ENCODE data around the gene ZNF146. TPM values are rescaled to one million over a fixed set of nuclear protein-coding genes. Genes with fewer than 3 reads are reported as not detected.
"Not testable (repeated sequence)": the region's sequence is repeated elsewhere in the genome, so short reads cannot be mapped to it uniquely, and the experiment has no call there.

Gene ZNF146
- total RNA-seq, 1 experiment from 2014 or later = 125 TPM

DNA sequence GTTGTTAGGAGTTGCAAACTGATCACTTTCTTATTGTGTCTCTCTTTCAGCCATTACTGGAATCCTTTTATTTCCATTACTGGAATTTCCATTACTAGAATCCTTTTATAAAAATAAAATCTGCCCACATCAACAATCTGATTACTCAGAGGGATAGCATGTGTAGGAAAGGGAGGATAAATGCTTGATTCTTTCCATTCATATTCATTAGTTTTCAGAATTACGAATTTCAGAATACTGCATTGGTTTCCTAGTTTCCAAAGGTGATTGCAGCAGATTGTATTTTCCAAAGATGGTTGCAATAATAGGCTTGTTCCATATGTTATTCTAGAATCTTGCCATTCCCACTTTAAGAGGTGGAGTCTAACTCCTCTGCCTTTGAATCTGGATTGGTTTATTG, 37.1 kb downstream of the ZNF146 start:
- H3K27me3 ChIP-seq (replicated peaks) = no peaks in the 10 kb centered on the region
- DNase-seq (ENCODE audit: low read depth in 1 of 2, low spot score in 2 of 2) = no peak

DNA sequence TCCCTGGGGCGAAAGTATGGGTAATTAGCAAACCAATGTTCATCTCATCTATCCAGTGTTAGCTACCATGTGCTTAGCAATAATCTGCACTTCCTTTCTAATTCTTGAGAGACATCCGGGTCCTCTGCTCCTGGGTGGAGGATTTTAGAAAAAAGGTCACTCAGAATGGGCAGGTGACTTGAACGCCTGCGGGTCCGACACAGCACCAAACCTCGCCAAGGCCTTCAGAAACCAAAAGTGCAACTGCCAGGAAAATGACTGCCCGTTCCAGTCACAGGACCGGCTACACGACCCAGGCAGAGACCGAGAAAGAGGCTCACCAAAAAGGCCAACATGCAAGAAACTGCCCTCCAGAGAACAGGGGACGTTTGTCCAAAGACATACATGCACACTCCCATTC, 39.9 kb downstream of the ZNF146 start:
- Histone ChIP-seq H3K36me3 (no peaks in the 10 kb centered on the region), H3K27me3 (replicated peaks) (no peaks in the 10 kb centered on the region), H3K4me3 (no peak overlapping the region), H3K9me3 (replicated peaks) (peaks cover 7% of the 10 kb centered on the region; the same call in 1 of the 2 replicates), H3K4me1 (replicated peaks) (no peaks in the 10 kb centered on the region), H3K27ac (no peak overlapping the region)
- DNase-seq (ENCODE audit: low read depth in 1 of 2, low spot score in 2 of 2) = no peak

More for the DNA sequence above, 37.1 kb downstream of the ZNF146 start:
- H3K4me3 ChIP-seq = no peak overlapping the region
- H3K4me1 ChIP-seq (replicated peaks) = no peaks in the 10 kb centered on the region
- no peak overlapping the region for H3K27ac ChIP-seq
- H3K36me3 ChIP-seq = no peaks in the 10 kb centered on the region
- peaks cover 5% of the 10 kb centered on the region; the same call in 1 of the 2 replicates for H3K9me3 ChIP-seq (replicated peaks)

DNA sequence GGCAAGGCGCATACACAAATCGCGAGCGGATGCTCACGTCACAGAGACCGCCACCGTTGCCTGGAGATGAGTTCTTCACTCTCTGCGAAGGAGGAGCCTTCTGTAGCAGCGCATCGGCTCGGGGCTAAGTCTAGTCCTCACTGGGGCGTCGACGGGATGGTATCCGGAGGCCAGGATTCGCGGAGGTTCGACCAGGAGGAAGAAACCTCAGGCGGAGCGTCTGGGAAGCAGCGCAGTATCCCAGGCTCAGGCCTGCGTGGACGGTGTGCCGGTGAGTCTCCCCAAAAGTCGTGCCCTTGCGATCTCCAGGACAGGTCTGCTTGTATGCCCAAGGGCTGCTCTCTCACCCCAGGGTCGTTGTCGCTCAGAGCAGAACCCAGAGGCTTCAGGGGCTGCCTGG, 40.4 kb downstream of the ZNF146 start:
- Histone ChIP-seq H3K27ac (no peak overlapping the region), H3K4me3 (no peak overlapping the region), H3K4me1 (replicated peaks) (no peaks in the 10 kb centered on the region), H3K36me3 (no peaks in the 10 kb centered on the region), H3K9me3 (replicated peaks) (peaks cover 7% of the 10 kb centered on the region; the same call in 1 of the 2 replicates), H3K27me3 (replicated peaks) (no peaks in the 10 kb centered on the region)
- DNase-seq (ENCODE audit: low read depth in 1 of 2, low spot score in 2 of 2) = no peak

DNA sequence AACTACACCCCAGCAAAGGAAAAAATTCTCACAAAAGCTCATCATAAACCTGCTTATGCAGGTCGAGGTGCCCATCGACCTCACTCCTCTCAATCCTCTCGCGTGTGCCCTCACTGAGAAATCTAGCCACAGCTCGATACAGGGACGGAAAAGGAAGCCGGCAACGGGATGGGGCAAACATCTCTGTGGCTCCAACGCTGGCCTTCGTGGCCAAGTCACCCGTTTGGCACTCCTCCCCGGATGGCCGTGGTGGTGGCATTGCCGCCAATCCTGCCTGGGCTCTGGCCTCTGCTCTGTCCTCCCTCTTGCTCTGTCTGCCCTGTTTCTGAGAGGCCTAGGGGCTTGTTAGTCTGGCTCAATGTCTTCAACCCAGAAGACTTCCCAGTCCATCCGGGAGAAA, 41.2 kb downstream of the ZNF146 start:
- H3K27ac ChIP-seq = no peak overlapping the region
- no peak overlapping the region for H3K4me3 ChIP-seq
- H3K27me3 ChIP-seq (replicated peaks) = no peaks in the 10 kb centered on the region
- DNase-seq (ENCODE audit: low read depth in 1 of 2, low spot score in 2 of 2) = no peak
- H3K9me3 ChIP-seq (replicated peaks) = peaks cover 7% of the 10 kb centered on the region; the same call in 1 of the 2 replicates
- no peaks in the 10 kb centered on the region for H3K36me3 ChIP-seq
- no peaks in the 10 kb centered on the region for H3K4me1 ChIP-seq (replicated peaks)

DNA sequence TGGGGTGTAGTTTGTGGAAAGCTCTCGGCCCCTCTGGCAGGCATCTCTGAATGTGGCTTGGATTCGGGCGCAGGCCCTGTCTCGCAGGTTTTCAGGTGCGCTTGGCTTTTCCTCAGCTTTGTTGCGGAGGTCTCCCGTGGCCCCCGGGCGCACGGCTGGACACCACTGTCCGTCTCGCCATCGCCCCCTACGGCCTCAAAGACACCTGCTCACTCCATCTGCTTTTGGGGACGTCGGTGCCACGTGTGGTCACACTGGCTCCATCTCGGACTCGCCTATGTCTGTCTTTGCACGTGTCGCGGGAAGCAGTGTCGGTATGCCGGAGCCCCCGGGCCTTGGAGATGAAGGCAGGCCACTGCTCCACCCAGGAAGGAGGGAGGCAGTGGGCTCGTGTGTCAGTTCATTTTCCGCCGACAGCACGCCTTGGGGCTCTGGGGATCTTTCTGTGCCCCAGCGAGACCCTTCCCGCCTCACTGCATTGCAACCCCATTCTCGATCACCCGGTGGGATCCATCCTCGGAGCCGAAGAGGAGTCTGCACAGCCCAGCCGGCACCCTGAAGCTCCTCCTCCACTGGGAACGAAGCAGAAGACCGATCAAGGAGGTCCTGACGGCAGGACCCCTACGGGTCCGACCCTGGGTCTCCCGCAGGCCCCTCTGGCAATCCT, 42.1 kb downstream of the ZNF146 start:
- H3K4me1 ChIP-seq (replicated peaks) = no peaks in the 10 kb centered on the region
- H3K27me3 ChIP-seq (replicated peaks) = no peaks in the 10 kb centered on the region
- H3K27ac ChIP-seq = no peak overlapping the region
- H3K9me3 ChIP-seq (replicated peaks) = peaks cover 7% of the 10 kb centered on the region; the same call in 1 of the 2 replicates
- no peak for DNase-seq (ENCODE audit: low read depth in 1 of 2, low spot score in 2 of 2)
- no peak overlapping the region for H3K4me3 ChIP-seq
- no peaks in the 10 kb centered on the region for H3K36me3 ChIP-seq

DNA sequence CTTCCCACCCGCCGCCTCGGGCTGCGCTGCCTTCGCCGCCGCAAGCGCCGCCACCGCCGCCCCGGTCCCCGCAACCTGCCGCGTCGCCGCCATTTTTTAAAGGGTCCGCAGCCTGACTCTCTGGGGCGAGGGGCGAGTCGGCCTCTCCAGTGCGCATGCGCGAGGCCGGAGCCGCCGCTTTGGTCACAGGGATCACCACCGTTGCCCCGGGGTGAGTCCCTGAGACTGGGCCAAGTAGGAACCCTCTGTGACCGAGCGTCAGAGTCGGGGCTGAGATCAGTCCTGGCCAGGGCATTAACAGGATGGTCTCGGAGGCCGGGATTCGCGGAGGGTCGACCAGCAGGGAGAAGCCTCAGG, 42.6 kb downstream of the ZNF146 start:
- H3K4me3 ChIP-seq = no peak overlapping the region

DNA sequence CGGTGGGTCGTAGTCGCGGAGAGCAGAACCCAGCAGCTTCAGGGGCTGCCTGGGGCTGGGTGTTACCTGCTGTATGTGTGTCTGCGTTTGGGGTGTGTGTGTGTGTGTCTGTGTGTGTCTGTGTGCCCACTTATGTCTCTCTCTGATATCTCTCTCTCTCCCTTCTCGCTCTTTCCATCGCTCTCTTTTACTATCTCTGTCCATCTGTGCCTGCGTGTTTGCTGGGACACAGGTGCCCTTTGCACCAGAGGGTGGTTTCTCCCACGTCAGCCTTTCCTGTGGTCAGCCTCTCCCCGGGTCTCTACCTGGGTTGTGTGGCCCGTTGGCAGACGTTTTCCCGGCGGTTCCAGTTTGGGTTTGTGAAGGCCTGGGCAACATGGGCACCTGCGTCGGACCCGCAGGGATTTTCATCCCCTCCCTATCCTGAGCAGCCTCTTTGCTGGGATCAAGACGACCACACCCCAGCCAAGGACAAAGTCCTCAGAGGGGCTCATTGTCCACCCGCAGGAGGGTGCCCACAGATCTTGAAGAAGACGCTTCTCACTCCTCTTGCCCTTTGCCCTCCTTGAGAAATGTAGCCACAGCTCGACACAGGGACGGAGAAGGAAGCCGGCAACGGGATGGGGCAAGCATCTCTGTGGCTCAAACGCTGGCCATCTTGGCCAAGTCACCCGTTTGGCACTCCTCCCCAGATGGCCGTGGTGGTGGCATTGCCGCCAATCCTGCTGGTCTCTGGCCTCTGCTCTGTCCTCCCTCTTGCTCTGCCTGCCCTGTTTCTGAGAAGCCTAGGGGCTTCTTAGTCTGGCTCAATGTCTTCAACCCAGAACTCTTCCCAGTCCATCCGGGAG, 43.3 kb downstream of the ZNF146 start:
- Histone ChIP-seq H3K36me3 (no peaks in the 10 kb centered on the region), H3K27ac (no peak overlapping the region), H3K9me3 (replicated peaks) (peaks cover 7% of the 10 kb centered on the region; the same call in 1 of the 2 replicates), H3K4me1 (replicated peaks) (no peaks in the 10 kb centered on the region), H3K4me3 (no peak overlapping the region), H3K27me3 (replicated peaks) (no peaks in the 10 kb centered on the region)
- DNase-seq (ENCODE audit: low read depth in 1 of 2, low spot score in 2 of 2) = no peak

More for the DNA sequence above, 42.6 kb downstream of the ZNF146 start:
- Histone ChIP-seq H3K4me1 (replicated peaks) (no peaks in the 10 kb centered on the region), H3K9me3 (replicated peaks) (peaks cover 7% of the 10 kb centered on the region; the same call in 1 of the 2 replicates), H3K27me3 (replicated peaks) (no peaks in the 10 kb centered on the region), H3K27ac (no peak overlapping the region), H3K36me3 (no peaks in the 10 kb centered on the region)
- DNase-seq (ENCODE audit: low read depth in 1 of 2, low spot score in 2 of 2) = no peak

DNA sequence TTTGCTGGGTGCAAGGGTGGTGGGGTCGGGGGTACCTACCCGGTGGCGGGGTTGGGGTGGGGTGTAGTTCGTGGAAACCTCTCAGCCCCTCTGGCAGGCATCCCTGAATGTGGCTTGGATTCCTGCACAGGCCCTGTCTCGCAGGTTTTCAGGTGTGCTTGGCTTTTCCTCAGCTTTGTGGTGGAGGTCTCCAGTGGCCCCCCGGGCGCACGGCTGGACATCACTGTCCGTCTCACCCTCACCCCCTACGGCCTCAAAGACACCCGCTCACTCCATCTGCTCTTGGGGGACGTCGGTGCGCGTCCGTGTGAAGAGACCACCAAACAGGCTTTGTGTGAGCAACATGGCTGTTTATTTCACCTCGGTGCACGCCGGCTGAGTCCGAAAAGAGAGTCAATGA, 44.3 kb downstream of the ZNF146 start:
- no peak for DNase-seq (ENCODE audit: low read depth in 1 of 2, low spot score in 2 of 2)
- Histone ChIP-seq H3K9me3 (replicated peaks) (peaks cover 5% of the 10 kb centered on the region; the same call in 1 of the 2 replicates), H3K4me1 (replicated peaks) (no peaks in the 10 kb centered on the region), H3K36me3 (no peaks in the 10 kb centered on the region), H3K27me3 (replicated peaks) (no peaks in the 10 kb centered on the region), H3K4me3 (no peak overlapping the region), H3K27ac (no peak overlapping the region)

DNA sequence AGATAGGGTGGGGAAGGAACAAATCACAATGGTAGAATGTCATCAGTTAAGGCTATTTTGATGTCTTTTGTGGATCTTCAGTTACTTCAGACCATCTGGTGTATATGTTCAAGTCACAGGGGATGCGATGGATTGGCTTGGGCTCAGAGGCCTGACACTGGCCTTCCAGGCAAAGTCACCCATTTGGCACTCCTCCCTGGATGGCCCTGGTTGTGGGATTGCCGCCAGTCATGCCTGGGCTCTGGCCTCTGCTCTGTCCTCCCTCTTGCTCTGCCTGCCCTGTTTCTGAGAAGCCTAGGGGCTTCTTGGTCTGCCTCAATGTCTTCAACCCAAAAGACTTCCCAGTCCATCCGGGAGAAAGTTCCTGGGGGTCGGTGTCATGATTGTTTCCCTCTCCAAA, 50.2 kb downstream of the ZNF146 start:
- Histone ChIP-seq H3K4me1 (replicated peaks) (no peaks in the 10 kb centered on the region), H3K4me3 (no peak overlapping the region), H3K36me3 (no peaks in the 10 kb centered on the region), H3K27ac (no peak overlapping the region), H3K27me3 (replicated peaks) (no peaks in the 10 kb centered on the region), H3K9me3 (replicated peaks) (no peaks in the 10 kb centered on the region)
- no peak for DNase-seq (ENCODE audit: low read depth in 1 of 2, low spot score in 2 of 2)

DNA sequence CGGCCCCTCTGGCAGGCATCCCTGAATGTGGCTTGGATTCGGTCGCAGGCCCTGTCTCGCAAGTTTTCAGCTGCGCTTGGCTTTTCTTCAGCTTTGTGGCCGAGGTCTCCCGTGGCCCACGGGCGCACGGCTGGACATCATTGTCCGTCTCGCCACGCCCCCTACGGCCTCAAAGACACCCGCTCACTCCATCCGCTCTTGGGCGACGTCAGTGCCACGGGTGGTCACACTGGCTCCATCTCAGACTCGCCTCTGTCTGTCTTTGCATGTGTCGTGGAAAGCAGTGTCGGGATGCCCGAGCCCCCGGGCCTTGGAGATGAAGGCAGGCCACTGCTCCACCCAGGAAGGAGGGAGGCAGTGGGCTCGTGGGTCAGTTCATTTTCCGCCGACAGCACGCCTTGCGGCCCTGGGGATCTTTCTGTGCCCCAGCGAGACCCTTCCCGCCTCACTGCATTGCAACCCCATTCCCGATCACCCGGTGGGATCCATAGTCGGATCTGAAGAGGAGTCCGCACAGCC, 51.0 kb downstream of the ZNF146 start:
- no peaks in the 10 kb centered on the region for H3K9me3 ChIP-seq (replicated peaks)
- H3K36me3 ChIP-seq = no peaks in the 10 kb centered on the region
- H3K27ac ChIP-seq = no peak overlapping the region
- DNase-seq (ENCODE audit: low read depth in 1 of 2, low spot score in 2 of 2) = no peak
- H3K4me1 ChIP-seq (replicated peaks) = no peaks in the 10 kb centered on the region
- H3K27me3 ChIP-seq (replicated peaks) = no peaks in the 10 kb centered on the region
- no peak overlapping the region for H3K4me3 ChIP-seq

DNA sequence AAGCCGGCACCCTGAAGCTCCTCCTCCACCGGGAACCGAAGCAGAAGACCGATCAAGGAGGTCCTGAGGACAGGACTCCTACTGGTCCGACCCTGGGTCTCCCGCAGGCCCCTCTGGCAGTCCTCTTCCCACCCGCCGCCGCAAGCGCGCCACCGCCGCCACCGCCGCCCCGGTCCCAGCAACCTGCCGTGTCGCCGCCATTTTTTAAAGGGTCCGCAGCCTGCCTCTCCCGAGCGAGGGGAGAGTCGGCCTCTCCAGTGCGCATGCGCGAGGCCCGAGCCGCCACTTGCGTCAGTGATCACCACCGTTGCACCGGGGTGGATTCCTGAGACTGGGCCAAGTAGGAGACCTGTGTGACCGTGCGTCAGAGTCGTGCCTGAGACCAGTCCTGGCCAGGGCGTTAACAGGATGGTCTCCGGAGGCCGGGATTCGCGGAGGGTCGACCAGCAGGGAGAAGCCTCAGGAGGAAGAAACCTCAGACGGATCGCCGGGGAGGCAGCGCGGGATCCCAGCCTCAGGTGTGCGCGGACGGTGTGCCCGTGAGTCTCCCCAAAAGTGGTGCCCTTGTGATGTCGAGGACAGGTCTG, 51.6 kb downstream of the ZNF146 start:
- no peak overlapping the region for H3K4me3 ChIP-seq
- no peak overlapping the region for H3K27ac ChIP-seq
- no peak for DNase-seq (ENCODE audit: low read depth in 1 of 2, low spot score in 2 of 2)
- H3K9me3 ChIP-seq (replicated peaks) = no peaks in the 10 kb centered on the region
- no peaks in the 10 kb centered on the region for H3K27me3 ChIP-seq (replicated peaks)
- no peaks in the 10 kb centered on the region for H3K36me3 ChIP-seq
- no peaks in the 10 kb centered on the region for H3K4me1 ChIP-seq (replicated peaks)

DNA sequence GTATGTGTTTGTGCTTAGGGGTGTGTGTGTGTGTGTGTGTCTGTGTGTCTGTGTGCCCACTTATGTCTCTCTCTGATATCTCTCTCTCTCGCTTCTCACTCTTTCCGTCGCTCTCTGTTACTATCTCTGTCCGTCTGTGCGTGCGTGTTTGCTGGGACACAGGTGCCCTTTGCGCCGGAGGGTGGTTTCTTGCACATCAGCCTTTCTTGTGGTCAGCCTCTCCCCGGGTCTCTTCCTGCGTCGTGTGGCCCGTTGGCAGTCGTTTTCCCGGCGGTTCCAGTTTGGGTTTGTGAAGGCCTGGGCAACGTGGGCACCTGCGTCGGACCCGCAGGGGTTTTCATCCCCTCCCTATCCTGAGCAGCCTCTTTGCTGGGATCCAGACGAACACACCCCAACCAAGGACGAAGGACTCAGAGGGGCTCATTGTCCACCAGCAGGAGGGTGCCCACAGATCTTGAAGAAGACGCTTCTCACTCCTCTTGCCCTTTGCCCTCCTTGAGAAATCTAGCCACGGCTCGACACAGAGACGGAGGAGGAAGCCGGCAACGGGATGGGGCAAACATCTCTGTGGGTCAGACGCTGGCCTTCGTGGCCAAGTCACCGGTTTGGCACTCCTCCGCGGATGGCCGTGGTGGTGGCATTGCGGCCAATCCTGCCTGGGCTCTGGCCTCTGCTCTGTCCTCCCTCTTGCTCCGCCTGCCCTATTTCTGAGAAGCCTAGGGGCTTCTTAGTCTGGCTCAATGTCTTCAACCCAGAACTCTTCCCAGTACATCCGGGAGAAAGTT, 52.3 kb downstream of the ZNF146 start:
- Histone ChIP-seq H3K4me3 (no peak overlapping the region), H3K4me1 (replicated peaks) (no peaks in the 10 kb centered on the region), H3K27me3 (replicated peaks) (no peaks in the 10 kb centered on the region), H3K36me3 (no peaks in the 10 kb centered on the region), H3K9me3 (replicated peaks) (no peaks in the 10 kb centered on the region), H3K27ac (no peak overlapping the region)
- no peak for DNase-seq (ENCODE audit: low read depth in 1 of 2, low spot score in 2 of 2)

DNA sequence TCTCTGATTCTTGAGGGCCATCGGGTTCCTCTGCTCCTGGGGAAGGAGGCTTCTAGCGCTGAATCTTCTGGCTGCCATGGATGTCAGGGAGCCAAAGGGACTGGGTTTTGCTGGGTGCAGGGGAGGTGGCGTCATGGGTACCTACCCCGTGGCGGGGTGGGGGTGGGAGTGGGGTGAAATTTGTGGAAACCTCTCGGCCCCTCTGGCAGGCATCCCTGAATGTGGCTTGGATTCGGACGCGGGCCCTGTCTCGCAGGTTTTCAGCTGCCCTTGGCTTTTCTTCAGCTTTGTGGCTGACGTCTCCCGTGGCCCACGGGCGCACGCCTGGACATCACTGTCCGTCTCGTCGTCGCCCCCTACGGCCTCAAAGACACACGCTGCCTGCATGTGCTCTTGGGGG, 53.2 kb downstream of the ZNF146 start:
- H3K27ac ChIP-seq; H3K4me1 ChIP-seq (replicated peaks); H3K36me3 ChIP-seq; H3K27me3 ChIP-seq (replicated peaks); H3K4me3 ChIP-seq; H3K9me3 ChIP-seq (replicated peaks); DNase-seq (ENCODE audit: low read depth in 1 of 2, low spot score in 2 of 2): not testable (repeated sequence)

Measured in SJSA1 (cell line).